Measurements from ENCODE around the gene PACSIN2. TPM values are rescaled to one million over a fixed set of nuclear protein-coding genes. Genes with fewer than 3 reads are reported as not detected.

The PACSIN2 gene
- total RNA-seq, 4 donors from 2014 or later = 25.8 to 46.0 (median 27.8) TPM

- TF ChIP-seq, protein P1, sequence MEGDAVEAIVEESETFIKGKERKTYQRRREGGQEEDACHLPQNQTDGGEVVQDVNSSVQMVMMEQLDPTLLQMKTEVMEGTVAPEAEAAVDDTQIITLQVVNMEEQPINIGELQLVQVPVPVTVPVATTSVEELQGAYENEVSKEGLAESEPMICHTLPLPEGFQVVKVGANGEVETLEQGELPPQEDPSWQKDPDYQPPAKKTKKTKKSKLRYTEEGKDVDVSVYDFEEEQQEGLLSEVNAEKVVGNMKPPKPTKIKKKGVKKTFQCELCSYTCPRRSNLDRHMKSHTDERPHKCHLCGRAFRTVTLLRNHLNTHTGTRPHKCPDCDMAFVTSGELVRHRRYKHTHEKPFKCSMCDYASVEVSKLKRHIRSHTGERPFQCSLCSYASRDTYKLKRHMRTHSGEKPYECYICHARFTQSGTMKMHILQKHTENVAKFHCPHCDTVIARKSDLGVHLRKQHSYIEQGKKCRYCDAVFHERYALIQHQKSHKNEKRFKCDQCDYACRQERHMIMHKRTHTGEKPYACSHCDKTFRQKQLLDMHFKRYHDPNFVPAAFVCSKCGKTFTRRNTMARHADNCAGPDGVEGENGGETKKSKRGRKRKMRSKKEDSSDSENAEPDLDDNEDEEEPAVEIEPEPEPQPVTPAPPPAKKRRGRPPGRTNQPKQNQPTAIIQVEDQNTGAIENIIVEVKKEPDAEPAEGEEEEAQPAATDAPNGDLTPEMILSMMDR (IDR thresholded peaks at IDR 0.05) = peak in 5 of 6 experiments; percentile 14 to 69 (median 46)
- no peak for TF ChIP-seq POLR2A (IDR thresholded peaks at IDR 0.05)
- WGBS, 2 donors = 27 to 49% methylated on average over 3 to 9 of the region's 9 CpGs
- no peak for DNase-seq
- Histone ChIP-seq H3K27ac (peak overlapping the region; percentile 63 to 97 (median 93)), H3K36me3 (peaks cover 0 to 5% (median 0%) of the 10 kb centered on the region in 3 donors), H3K4me1 (peaks cover 63 to 94% (median 63%) of the 10 kb centered on the region in 3 donors), H3K27me3 (no peaks in the 10 kb centered on the region), H3K9me3 (no peaks in the 10 kb centered on the region), H3K4me3 (peak overlapping the region in 1 of 4 donors; percentile 2)
- intact Hi-C loops (cut with DNase I) = no loop called here
These were observed 84.0 kb downstream of the PACSIN2 start for GRCh38 chr22:42930810-42931420.

- H3K27ac ChIP-seq = peak overlapping the region; percentile 63 to 97 (median 93)
- DNase-seq = no peak
- no peaks in the 10 kb centered on the region for H3K9me3 ChIP-seq
- H3K36me3 ChIP-seq = peaks cover 0 to 5% (median 0%) of the 10 kb centered on the region in 3 donors
- TF ChIP-seq, protein P1 (IDR thresholded peaks at IDR 0.05) = no peak
- no peak for TF ChIP-seq POLR2A (IDR thresholded peaks at IDR 0.05)
- no peak overlapping the region for H3K4me3 ChIP-seq
- intact Hi-C loops (cut with DNase I) = no loop called here
- peaks cover 52 to 94% (median 56%) of the 10 kb centered on the region in 3 donors for H3K4me1 ChIP-seq
- WGBS, 2 donors = 51 to 62% methylated on average over 6 of the region's 6 CpGs
- H3K27me3 ChIP-seq = no peaks in the 10 kb centered on the region
These were observed 85.2 kb downstream of the PACSIN2 start for GRCh38 chr22:42929838-42930155.

DNA sequence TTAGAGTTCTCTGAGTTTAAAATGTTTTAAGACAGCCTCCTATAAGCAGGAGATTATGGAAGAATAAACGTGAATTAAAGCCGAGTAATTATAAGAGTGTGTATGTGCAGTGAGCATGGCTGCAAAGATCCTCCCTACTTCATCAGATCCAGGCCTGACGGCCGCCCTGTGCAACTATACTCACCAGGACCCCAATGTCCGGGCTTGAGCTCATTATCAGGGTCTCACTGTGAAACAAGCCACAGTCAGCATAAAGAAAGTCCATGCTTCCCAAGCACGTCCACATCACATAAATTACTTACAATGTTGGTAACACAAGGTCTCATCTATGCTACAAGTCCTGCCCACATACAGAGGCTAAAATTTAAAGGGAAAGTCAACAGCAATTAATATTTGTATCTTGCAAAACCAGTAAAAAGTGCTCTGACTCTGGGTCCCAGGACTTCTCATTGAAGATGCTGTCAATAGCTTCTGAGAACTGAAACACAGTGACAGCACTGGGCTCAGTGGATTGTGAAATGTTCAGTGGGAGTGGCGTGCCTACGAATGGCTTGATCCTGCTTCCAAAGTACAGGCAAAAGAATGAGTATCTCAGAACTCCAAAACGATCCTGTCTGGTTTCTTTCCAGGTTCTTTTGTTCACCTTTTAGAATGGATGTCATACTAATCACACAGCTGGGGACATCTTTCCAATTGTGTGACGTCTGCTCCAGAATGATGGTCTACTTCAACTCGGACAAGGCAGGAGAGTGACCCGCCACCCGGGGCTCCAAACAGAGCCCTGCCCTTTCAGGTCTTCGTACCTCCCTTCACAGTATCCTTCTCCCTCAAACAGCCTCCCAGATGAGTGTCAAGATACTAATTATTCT is 85.7 kb downstream of the PACSIN2 start:
- Histone ChIP-seq H3K4me1 (peaks cover 47 to 94% (median 54%) of the 10 kb centered on the region in 3 donors), H3K36me3 (peaks cover 0 to 5% (median 0%) of the 10 kb centered on the region in 3 donors), H3K27me3 (no peaks in the 10 kb centered on the region), H3K4me3 (no peak overlapping the region), H3K9me3 (no peaks in the 10 kb centered on the region), H3K27ac (peak overlapping the region; percentile 63 to 97 (median 93))
- intact Hi-C loops (cut with DNase I) = no loop called here
- TF ChIP-seq POLR2A (IDR thresholded peaks at IDR 0.05) = no peak
- TF ChIP-seq, protein P1 (IDR thresholded peaks at IDR 0.05) = no peak
- no peak for DNase-seq
- WGBS, 2 donors = 58 to 68% methylated on average over 12 to 14 of the region's 14 CpGs

DNA sequence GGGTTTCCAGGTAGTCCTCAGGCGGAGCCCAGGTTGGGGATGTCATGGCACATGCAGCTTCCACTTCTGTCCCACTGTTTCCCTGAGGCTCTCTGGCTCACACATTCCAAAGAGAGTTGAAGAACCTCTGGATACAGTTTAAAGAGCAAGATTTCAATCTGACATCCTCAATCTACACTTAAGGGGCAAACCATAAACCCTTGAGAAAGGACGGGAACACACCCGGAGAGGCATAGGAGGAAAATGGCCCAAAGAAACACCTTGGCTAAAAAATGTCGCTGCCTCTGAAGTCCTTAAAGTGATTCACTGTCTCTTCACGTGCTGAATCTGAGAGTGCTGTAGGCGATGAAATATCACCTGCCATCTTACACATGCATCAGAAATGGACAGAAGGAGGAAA is 87.0 kb downstream of the PACSIN2 start:
- H3K27me3 ChIP-seq = no peaks in the 10 kb centered on the region
- intact Hi-C loops (cut with DNase I) = no loop called here
- peak overlapping the region in 3 of 4 donors; percentile 91 to 97 (median 95) for H3K27ac ChIP-seq
- 78% methylated on average over 5 to 6 of the region's 6 CpGs for WGBS, 2 donors
- peaks cover 0 to 5% (median 0%) of the 10 kb centered on the region in 3 donors for H3K36me3 ChIP-seq
- DNase-seq = no peak
- peaks cover 34 to 85% (median 44%) of the 10 kb centered on the region in 3 donors for H3K4me1 ChIP-seq
- H3K4me3 ChIP-seq = no peak overlapping the region
- H3K9me3 ChIP-seq = no peaks in the 10 kb centered on the region
- no peak for TF ChIP-seq POLR2A (IDR thresholded peaks at IDR 0.05)
- TF ChIP-seq, protein P1 (IDR thresholded peaks at IDR 0.05) = no peak

DNA sequence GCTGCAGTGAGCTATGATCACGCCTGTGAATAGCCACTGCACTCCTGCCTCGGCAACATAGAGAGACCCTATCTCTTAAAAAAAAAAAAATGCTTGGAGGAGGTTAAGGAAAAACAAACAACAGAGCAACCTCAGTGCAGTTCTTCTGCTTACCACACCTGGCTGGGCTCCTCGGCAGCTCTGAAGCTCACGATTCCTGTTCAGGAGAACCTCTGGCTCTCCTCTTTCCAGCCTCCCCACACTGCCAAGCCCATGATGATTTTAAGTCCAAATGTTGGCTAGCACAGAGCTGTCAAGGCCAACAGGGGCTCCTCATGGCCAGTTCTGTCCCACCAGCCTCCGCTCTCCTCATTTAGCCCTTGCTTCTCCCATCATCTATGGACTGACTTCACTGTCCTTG is 88.2 kb downstream of the PACSIN2 start:
- Histone ChIP-seq H3K4me3 (no peak overlapping the region), H3K27me3 (no peaks in the 10 kb centered on the region), H3K36me3 (peaks cover 0 to 5% (median 0%) of the 10 kb centered on the region in 3 donors), H3K9me3 (no peaks in the 10 kb centered on the region), H3K4me1 (peaks cover 29 to 85% (median 45%) of the 10 kb centered on the region in 3 donors), H3K27ac (peak overlapping the region in 3 of 4 donors; percentile 2 to 52 (median 49))
- no peak for DNase-seq
- 89 to 91% methylated on average over 5 of the region's 5 CpGs for WGBS, 2 donors
- intact Hi-C loops (cut with DNase I) = no loop called here
- TF ChIP-seq, protein P1 (IDR thresholded peaks at IDR 0.05) = no peak
- no peak for TF ChIP-seq POLR2A (IDR thresholded peaks at IDR 0.05)

All from esophagus squamous epithelium (tissue), 5 donors.